GM21528 (cell line): ENCODE data around the gene DPYSL5.

Experiments used
- ATAC-seq: cut with Tn5 transposase; IDR thresholded peaks from one replicate; pipeline ENCODE4 v1.9.1; 2021; ENCODE audit warnings: mild to moderate bottlenecking, moderate library complexity; ENCODE audit not compliant: unreplicated experiment, low FRiP score

Gene DPYSL5

GRCh38 chr2:26843041-26843440, 4.9 kb upstream of the DPYSL5 start:
- no peak for ATAC-seq

- ATAC-seq, result no peak
These were observed 2.9 kb upstream of the DPYSL5 start for GRCh38 chr2:26845021-26845420.

- ATAC-seq, result no peak
These were observed 1.3 kb upstream of the DPYSL5 start for GRCh38 chr2:26846334-26847306.

GRCh38 chr2:26847307-26847654, 651 bp upstream of the DPYSL5 start:
- no peak for ATAC-seq

- no peak for ATAC-seq
These were observed 564 bp downstream of the DPYSL5 start for GRCh38 chr2:26848336-26849055.

- ATAC-seq, result no peak
These were observed 1.4 kb downstream of the DPYSL5 start for GRCh38 chr2:26849056-26849999.

- ATAC-seq, result no peak
These were observed 2.1 kb downstream of the DPYSL5 start for GRCh38 chr2:26850000-26850431.

- ATAC-seq, result no peak
These were observed 2.6 kb downstream of the DPYSL5 start for GRCh38 chr2:26850505-26850904.

- ATAC-seq, result no peak
These were observed 4.7 kb downstream of the DPYSL5 start for GRCh38 chr2:26852405-26853306.

GRCh38 chr2:26853751-26854150, 5.8 kb downstream of the DPYSL5 start:
- ATAC-seq, result no peak

GRCh38 chr2:26854283-26854827, 6.4 kb downstream of the DPYSL5 start:
- no peak for ATAC-seq

- ATAC-seq, result no peak
These were observed 7.5 kb downstream of the DPYSL5 start for GRCh38 chr2:26855466-26855865.

- ATAC-seq, result no peak
These were observed 11.7 kb downstream of the DPYSL5 start for GRCh38 chr2:26859622-26860021.

GRCh38 chr2:26860211-26860850, 12.4 kb downstream of the DPYSL5 start:
- no peak for ATAC-seq

GRCh38 chr2:26861610-26862224, 13.8 kb downstream of the DPYSL5 start:
- ATAC-seq, result no peak

GRCh38 chr2:26864226-26864625, 16.3 kb downstream of the DPYSL5 start:
- ATAC-seq, result no peak

- ATAC-seq, result no peak
These were observed 16.7 kb downstream of the DPYSL5 start for GRCh38 chr2:26864646-26865045.

- no peak for ATAC-seq
These were observed 22.7 kb downstream of the DPYSL5 start for GRCh38 chr2:26870585-26871095.
